HepG2 (cell line): ENCODE data around the gene LYSMD1. TPM values are rescaled to one million over a fixed set of nuclear protein-coding genes. Genes with fewer than 3 reads are reported as not detected.

ENCODE experiments used
- ATF4 ChIP-seq, 2 experiments: fragments of 450-650 bp in 1 of 2; sonication (generic) in 1 of 2; formaldehyde crosslinking; IDR thresholded peaks; 2 replicates each; pipeline versions ENCODE4 v1.5.0 to v1.8.0; 2020 to 2022; ENCODE audit warnings: mild to moderate bottlenecking in 1 of 2, missing genetic modification reagents in 1 of 2
- ATF5 ChIP-seq: sonication (generic); formaldehyde crosslinking; IDR thresholded peaks from 2 replicates; pipeline ENCODE4 v1.4.0; 2020; ENCODE audit warnings: mild to moderate bottlenecking, low read depth, missing genetic modification reagents
- ELF3 ChIP-seq: IDR thresholded peaks from 2 replicates; pipeline ENCODE4 v1.6.1; 2016; ENCODE audit warnings: missing genetic modification reagents, missing compliant biosample characterization
- FOSL2 ChIP-seq: sonication (generic); formaldehyde crosslinking; IDR thresholded peaks from 2 replicates; pipeline ENCODE4 v1.4.0; 2020; ENCODE audit warnings: missing genetic modification reagents
- MAX ChIP-seq: IDR thresholded peaks from 2 replicates; pipeline ENCODE4 v1.6.1; 2012; ENCODE audit warnings: inconsistent platforms
- PLRG1 ChIP-seq: fragments of 450-650 bp; conservative IDR thresholded peaks from 2 replicates; pipeline ENCODE4 v1.6.1; 2016
- POLR2AphosphoS2 ChIP-seq: IDR thresholded peaks from 2 replicates; pipeline ENCODE4 v1.6.1; 2011; ENCODE audit warnings: low read depth, low read length, improper control_type of control experiment
- PTBP1 ChIP-seq: fragments of 200-400 bp; formaldehyde crosslinking; IDR thresholded peaks from 2 replicates; pipeline ENCODE4 v1.6.1; 2018; ENCODE audit warnings: low read length, low read depth; ENCODE audit not compliant: poor library complexity, severe bottlenecking
- SNAI1 ChIP-seq: sonication (generic); formaldehyde crosslinking; IDR thresholded peaks from 2 replicates; pipeline ENCODE4 v1.5.0; 2020; ENCODE audit warnings: mild to moderate bottlenecking, missing genetic modification reagents, borderline replicate concordance
- ZNF557 ChIP-seq: sonication (generic); formaldehyde crosslinking; IDR thresholded peaks from 2 replicates; pipeline ENCODE4 v1.4.0; 2020; ENCODE audit warnings: missing genetic modification reagents
- ZNF605 ChIP-seq: sonication (generic); formaldehyde crosslinking; IDR thresholded peaks from 2 replicates; pipeline ENCODE4 v1.8.0; 2022; ENCODE audit warnings: mild to moderate bottlenecking, missing genetic modification reagents
- ZNF615 ChIP-seq: sonication (generic); formaldehyde crosslinking; IDR thresholded peaks from 2 replicates; pipeline ENCODE4 v1.5.0; 2020; ENCODE audit warnings: mild to moderate bottlenecking, missing genetic modification reagents, borderline replicate concordance
- ZNF792 ChIP-seq: IDR thresholded peaks from 2 replicates; pipeline ENCODE4 v1.6.1; 2016
- polyA plus RNA-seq, 8 experiments: library from polyadenylated mRNA; depleted of rRNA in 3 of 8; stranded (reverse) in 7 of 8; unstranded in 1 of 8; fragments of >200 nt; fragmentation: Illumina TruSeq in 4 of 8; extraction: Trizol in 4 of 8; gene quantifications; 2 replicates each; pipeline versions ENCODE4 v1.2.1 to v1.2.3, GENCODE V29; 2011 to 2016; ENCODE audit warnings: low read depth in 4 of 8, missing spikeins in 1 of 8, mixed read lengths in 1 of 8; ENCODE audit not compliant: insufficient read depth in 1 of 8
- total RNA-seq, 5 experiments: library from RNA; depleted of rRNA; stranded (reverse); fragments of >200 nt; fragmentation: Illumina TruSeq; extraction: Trizol; gene quantifications; 2 replicates each; pipeline ENCODE4 v1.2.3, GENCODE V29; 2016; ENCODE audit warnings: low read depth in 1 of 5
- TF ChIP-seq, protein P1 (sequence below): sonication (generic); formaldehyde crosslinking; IDR thresholded peaks from 2 replicates; pipeline ENCODE4 v1.5.0; 2020; ENCODE audit warnings: mild to moderate bottlenecking, missing genetic modification reagents

The LYSMD1 gene
- total and polyA plus RNA-seq, 2 of the 13 experiments (the other 11 are each of a cell fraction or from before 2014, with no cell fraction given) = 3.8 to 4.8 TPM

- TF ChIP-seq ATF4 (CRISPR knock-in tag; IDR thresholded peaks at IDR 0.05) (peak in 1 of 2 experiments; percentile 48; a peak in 2 of 4 replicates), SNAI1 (no peak), PTBP1 (no peak), ZNF615 (CRISPR knock-in tag) (no peak), FOSL2 (CRISPR knock-in tag) (no peak), ZNF605 (CRISPR knock-in tag) (no peak), ZNF792 (CRISPR knock-in tag) (no peak), ZNF557 (CRISPR knock-in tag) (no peak), MAX (no peak), ATF5 (no peak), PLRG1 (no peak), ELF3 (peak; percentile 33; the same call in 1 of the 2 replicates), POLR2AphosphoS2 (no peak)
- TF ChIP-seq, protein P1, sequence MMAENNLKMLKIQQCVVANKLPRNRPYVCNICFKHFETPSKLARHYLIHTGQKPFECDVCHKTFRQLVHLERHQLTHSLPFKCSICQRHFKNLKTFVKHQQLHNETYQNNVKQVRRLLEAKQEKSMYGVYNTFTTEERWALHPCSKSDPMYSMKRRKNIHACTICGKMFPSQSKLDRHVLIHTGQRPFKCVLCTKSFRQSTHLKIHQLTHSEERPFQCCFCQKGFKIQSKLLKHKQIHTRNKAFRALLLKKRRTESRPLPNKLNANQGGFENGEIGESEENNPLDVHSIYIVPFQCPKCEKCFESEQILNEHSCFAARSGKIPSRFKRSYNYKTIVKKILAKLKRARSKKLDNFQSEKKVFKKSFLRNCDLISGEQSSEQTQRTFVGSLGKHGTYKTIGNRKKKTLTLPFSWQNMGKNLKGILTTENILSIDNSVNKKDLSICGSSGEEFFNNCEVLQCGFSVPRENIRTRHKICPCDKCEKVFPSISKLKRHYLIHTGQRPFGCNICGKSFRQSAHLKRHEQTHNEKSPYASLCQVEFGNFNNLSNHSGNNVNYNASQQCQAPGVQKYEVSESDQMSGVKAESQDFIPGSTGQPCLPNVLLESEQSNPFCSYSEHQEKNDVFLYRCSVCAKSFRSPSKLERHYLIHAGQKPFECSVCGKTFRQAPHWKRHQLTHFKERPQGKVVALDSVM (CRISPR knock-in tag) = no peak
- TF ChIP-seq, all 625 proteins: peak for 31
Measured at GRCh38 chr1:151196292-151196800, 30.6 kb upstream of the LYSMD1 start (continued).
